PFSK-1 (cell line): ENCODE results near the gene DPF3.

Experiments
- POLR2AphosphoS5 ChIP-seq: IDR thresholded peaks from 2 replicates; pipeline ENCODE4 v1.6.1; 2012; ENCODE audit warnings: low read depth, mild to moderate bottlenecking, control low read depth, low read length, moderate library complexity
- SIN3A ChIP-seq: IDR thresholded peaks from 2 replicates; pipeline ENCODE4 v1.6.1; 2012; ENCODE audit warnings: mild to moderate bottlenecking, low read length, moderate library complexity, borderline replicate concordance; ENCODE audit not compliant: insufficient read depth

DNA sequence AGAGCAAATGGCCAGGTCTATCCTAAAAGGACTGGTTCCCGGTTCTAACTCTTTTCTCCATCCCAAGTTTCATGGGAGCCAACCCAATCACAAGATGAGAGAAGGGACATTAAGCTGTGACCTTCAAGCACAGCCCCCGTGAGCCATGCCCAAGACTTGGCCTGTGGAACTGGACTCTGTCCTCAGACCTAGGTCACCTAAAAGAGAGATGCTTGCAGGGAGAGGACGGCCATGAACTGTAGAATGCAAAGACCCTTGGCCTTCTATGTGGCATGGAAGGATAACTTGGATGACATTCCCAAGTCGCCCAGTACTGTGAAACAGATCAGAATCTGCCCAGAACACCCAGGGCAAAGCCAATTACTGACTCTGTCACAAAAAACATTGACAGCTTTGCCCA lies 263.5 kb downstream of the DPF3 start:
- TF ChIP-seq SIN3A (no peak), POLR2AphosphoS5 (no peak)
